ENCODE data around the gene SCT. TPM values are rescaled to one million over a fixed set of nuclear protein-coding genes. Genes with fewer than 3 reads are reported as not detected.

SCT gene
- total RNA-seq, 1 experiment from 2014 or later = 2.3 TPM

GRCh38 chr11:607971-608659, 18.9 kb downstream of the SCT start (continued):
- no peak for TF ChIP-seq ELF4 (CRISPR knock-in tag; IDR thresholded peaks at IDR 0.05; ENCODE audit: low read depth)
- no peak for TF ChIP-seq FOXJ3 (CRISPR knock-in tag; IDR thresholded peaks at IDR 0.05; ENCODE audit: borderline replicate concordance)
- no peak for TF ChIP-seq TEAD1 (CRISPR knock-in tag; IDR thresholded peaks at IDR 0.05)

- ATAC-seq (no peak), DNase-seq (ENCODE audit: low spot score) (no peak)
- POLR2A ChIA-PET = no interaction called here
- Mint-ChIP-seq H3K4me3 (no peak overlapping the region), H3K4me1 (0 out of 2 replicates have a peak, but pooled peaks cover 1% of the 10 kb centered on the region), H3K36me3 (peaks cover 40% of the 10 kb centered on the region), H3K27me3 (ENCODE audit: low read depth) (no peaks in the 10 kb centered on the region), H3K27ac (no peak overlapping the region; the same call in 1 of the 2 replicates), H3K9me3 (no peaks in the 10 kb centered on the region)
- no peak for TF ChIP-seq ZNF317 (CRISPR knock-in tag; IDR thresholded peaks at IDR 0.05; ENCODE audit: borderline replicate concordance, low read depth)
- TF ChIP-seq KAT7 (CRISPR knock-in tag; IDR thresholded peaks at IDR 0.05; ENCODE audit: borderline replicate concordance) = no peak
- no peak for TF ChIP-seq ERG (CRISPR knock-in tag; IDR thresholded peaks at IDR 0.05)
- no peak for TF ChIP-seq MXD4 (CRISPR knock-in tag; IDR thresholded peaks at IDR 0.05; ENCODE audit: borderline replicate concordance)
- TF ChIP-seq RELA (CRISPR knock-in tag; IDR thresholded peaks at IDR 0.05; ENCODE audit: borderline replicate concordance) = no peak
- TF ChIP-seq USF1 (CRISPR knock-in tag; IDR thresholded peaks at IDR 0.05) = no peak
- TF ChIP-seq MAX (CRISPR knock-in tag; IDR thresholded peaks at IDR 0.05) = no peak
- no peak for TF ChIP-seq SMAD3 (CRISPR knock-in tag; IDR thresholded peaks at IDR 0.05; ENCODE audit: borderline replicate concordance)
- no peak for TF ChIP-seq PRDM15 (CRISPR knock-in tag; IDR thresholded peaks at IDR 0.05)
- no peak for TF ChIP-seq TEAD4 (CRISPR knock-in tag; IDR thresholded peaks at IDR 0.05)
- no peak for TF ChIP-seq NR1H2 (CRISPR knock-in tag; IDR thresholded peaks at IDR 0.05)
- TF ChIP-seq ZSCAN18 (CRISPR knock-in tag; IDR thresholded peaks at IDR 0.05) = no peak
- TF ChIP-seq GABPB1 (CRISPR knock-in tag; IDR thresholded peaks at IDR 0.05) = no peak
- TF ChIP-seq ZBTB21 (CRISPR knock-in tag; IDR thresholded peaks at IDR 0.05; ENCODE audit: borderline replicate concordance) = no peak
- no peak for TF ChIP-seq ZNF281 (CRISPR knock-in tag; IDR thresholded peaks at IDR 0.05)
- TF ChIP-seq E2F4 (CRISPR knock-in tag; IDR thresholded peaks at IDR 0.05; ENCODE audit: borderline replicate concordance, low read depth) = no peak
- TF ChIP-seq SOX15 (CRISPR knock-in tag; IDR thresholded peaks at IDR 0.05) = no peak
- CTCF ChIA-PET = interaction anchor here (1.0 kb wide), 1 partner anchor 51 kb away, joined by 3 read pairs; no protein-coding TSS in a partner anchor
These were observed 19.8 kb downstream of the SCT start for GRCh38 chr11:607020-607780.

Measured in WTC11 (cell line).